Fibroblast of lung (primary cell): Measurements from ENCODE around the gene FAH. TPM values are rescaled to one million over a fixed set of nuclear protein-coding genes. Genes with fewer than 3 reads are reported as not detected.

Source experiments
- DNase-seq, 2 donors: peaks; one replicate each; pipeline versions ENCODE4 v3.0.0 to v3.0.0-alpha.2; 2010; ENCODE audit warnings: low read depth in 2 of 2
- H2AFZ ChIP-seq: 2 replicates; pipeline ENCODE4 v1.5.1; 2012; ENCODE audit warnings: low read length, control low read depth, inconsistent platforms
- H3K27ac ChIP-seq: 2 replicates; pipeline ENCODE4 v1.5.1; 2011; ENCODE audit warnings: low read length, control low read depth; ENCODE audit not compliant: insufficient read depth
- H3K27me3 ChIP-seq: 2 replicates; pipeline ENCODE4 v1.5.1; 2011; ENCODE audit warnings: mild to moderate bottlenecking, low read length; ENCODE audit not compliant: control insufficient read depth, insufficient read depth
- H3K36me3 ChIP-seq: 2 replicates; pipeline ENCODE4 v1.5.1; 2011; ENCODE audit warnings: low read length; ENCODE audit not compliant: control insufficient read depth, insufficient read depth
- H3K4me1 ChIP-seq: 2 replicates; pipeline ENCODE4 v1.5.1; 2011; ENCODE audit warnings: low read length; ENCODE audit not compliant: control insufficient read depth, insufficient read depth; ENCODE audit errors: extremely low read depth
- H3K4me2 ChIP-seq: 2 replicates; pipeline ENCODE4 v1.5.1; 2011; ENCODE audit warnings: low read length, control low read depth; ENCODE audit not compliant: insufficient read depth; ENCODE audit errors: extremely low read depth
- H3K4me3 ChIP-seq, 4 experiments: fragments of 200-600 bp in 1 of 4; sonication (generic) in 1 of 4; replicated peaks in 1 of 4; 2 replicates each; pipeline ENCODE4 v1.5.1; 2011 to 2016; ENCODE audit warnings: low read length in 4 of 4, low read depth in 3 of 4, mild to moderate bottlenecking in 3 of 4, control low read depth in 2 of 4, inconsistent platforms in 1 of 4, mixed read lengths in 1 of 4; ENCODE audit not compliant: insufficient read depth in 1 of 4; ENCODE audit errors: control extremely low read depth in 1 of 4
- H3K79me2 ChIP-seq: 2 replicates; pipeline ENCODE4 v1.5.1; 2012; ENCODE audit warnings: mild to moderate bottlenecking, low read length, inconsistent platforms; ENCODE audit not compliant: control insufficient read depth, insufficient read depth
- H3K9ac ChIP-seq: 2 replicates; pipeline ENCODE4 v1.5.1; 2011; ENCODE audit warnings: mild to moderate bottlenecking, low read length, control low read depth; ENCODE audit not compliant: insufficient read depth
- H3K9me3 ChIP-seq: 2 replicates; pipeline ENCODE4 v1.5.1; 2012; ENCODE audit warnings: low read depth, low read length; ENCODE audit not compliant: control insufficient read depth, insufficient read depth
- H4K20me1 ChIP-seq: 2 replicates; pipeline ENCODE4 v1.5.1; 2011; ENCODE audit warnings: low read length; ENCODE audit not compliant: control insufficient read depth, insufficient read depth; ENCODE audit errors: extremely low read depth
- CTCF ChIP-seq, 2 donors: IDR thresholded peaks in 1 of 2; conservative IDR thresholded peaks in 1 of 2; 1 replicate in 1 of 2; 2 replicates in 1 of 2; pipeline ENCODE4 v1.5.1; 2011 to 2012; ENCODE audit warnings: low read length in 2 of 2, control low read depth in 1 of 2, inconsistent platforms in 1 of 2, low read depth in 1 of 2, mild to moderate bottlenecking in 1 of 2
- EZH2 ChIP-seq: IDR thresholded peaks from 2 replicates; pipeline ENCODE4 v1.5.1; 2012; ENCODE audit warnings: low read length, control low read depth, mild to moderate bottlenecking; ENCODE audit errors: missing control alignments
- polyA plus RNA-seq, 2 donors: library from polyadenylated mRNA; depleted of rRNA in 1 of 2; stranded (reverse) in 1 of 2; unstranded in 1 of 2; fragments of >200 nt; gene quantifications; 2 replicates each; pipeline ENCODE4 v1.2.1, GENCODE V29; 2011 to 2012; ENCODE audit warnings: missing spikeins in 1 of 2
- total RNA-seq: library from RNA; depleted of rRNA; stranded (reverse); fragments of >200 nt; gene quantifications from 2 replicates; pipeline ENCODE4 v1.2.1, GENCODE V29; 2014

The FAH gene
- total and polyA plus RNA-seq, 2 donors (not counting 1 experiment from before 2014, with no cell fraction given): 24.4 to 58.6 TPM

GRCh38 chr15:80174017-80174746 lies 21.4 kb downstream of the FAH start:
- no peak overlapping the region for H3K4me2 ChIP-seq
- no peaks in the 10 kb centered on the region for H3K27me3 ChIP-seq
- H3K27ac ChIP-seq: peak overlapping the region; percentile 54
- peaks cover 7% of the 10 kb centered on the region for H3K36me3 ChIP-seq
- no peak overlapping the region for H2AFZ ChIP-seq
- TF ChIP-seq EZH2 (no peak), CTCF (conservative IDR thresholded peaks at IDR 0.05 in 1 of 2, IDR thresholded peaks at IDR 0.05 in 1 of 2; ENCODE audit: low read depth in 1 of 2, low read length in 2 of 2) (no peak)
- no peaks in the 10 kb centered on the region for H3K79me2 ChIP-seq
- peak; percentile 80 to 92 for DNase-seq
- H3K4me3 ChIP-seq: no peak overlapping the region
- no peak overlapping the region for H3K9ac ChIP-seq
- peaks cover 14% of the 10 kb centered on the region for H3K4me1 ChIP-seq
- H4K20me1 ChIP-seq: no peaks in the 10 kb centered on the region
- H3K9me3 ChIP-seq: no peaks in the 10 kb centered on the region

- Histone ChIP-seq H3K27me3 (no peaks in the 10 kb centered on the region), H3K4me3 (no peak overlapping the region), H3K4me1 (peaks cover 21% of the 10 kb centered on the region), H4K20me1 (no peaks in the 10 kb centered on the region), H2AFZ (no peak overlapping the region), H3K9ac (no peak overlapping the region), H3K27ac (no peak overlapping the region), H3K4me2 (no peak overlapping the region), H3K79me2 (no peaks in the 10 kb centered on the region), H3K9me3 (no peaks in the 10 kb centered on the region), H3K36me3 (peaks cover 12% of the 10 kb centered on the region)
- TF ChIP-seq EZH2: no peak
- no peak for TF ChIP-seq CTCF (conservative IDR thresholded peaks at IDR 0.05 in 1 of 2, IDR thresholded peaks at IDR 0.05 in 1 of 2; ENCODE audit: low read depth in 1 of 2, low read length in 2 of 2)
- DNase-seq: no peak
Measured at GRCh38 chr15:80175436-80175835, 22.6 kb downstream of the FAH start.

GRCh38 chr15:80176443-80176842 lies 23.6 kb downstream of the FAH start:
- DNase-seq: no peak
- TF ChIP-seq EZH2 (no peak), CTCF (conservative IDR thresholded peaks at IDR 0.05 in 1 of 2, IDR thresholded peaks at IDR 0.05 in 1 of 2; ENCODE audit: low read depth in 1 of 2, low read length in 2 of 2) (no peak)
- H2AFZ ChIP-seq: no peak overlapping the region

More at GRCh38 chr15:80176443-80176842, 23.6 kb downstream of the FAH start:
- H3K4me2 ChIP-seq: no peak overlapping the region
- H3K36me3 ChIP-seq: peaks cover 21% of the 10 kb centered on the region
- no peak overlapping the region for H3K27ac ChIP-seq
- no peak overlapping the region for H3K9ac ChIP-seq
- H3K4me1 ChIP-seq: peaks cover 21% of the 10 kb centered on the region
- no peaks in the 10 kb centered on the region for H4K20me1 ChIP-seq
- no peaks in the 10 kb centered on the region for H3K79me2 ChIP-seq
- no peaks in the 10 kb centered on the region for H3K27me3 ChIP-seq
- H3K4me3 ChIP-seq: no peak overlapping the region
- H3K9me3 ChIP-seq: no peaks in the 10 kb centered on the region
